HL-60/S4 treated with retinoic acid at 250 ng/mL for 4 days and 3 days (cell line): Measurements from ENCODE around the gene MRPL19.

ENCODE experiments used
- in situ Hi-C: fragments of 300-500 bp; cut with MboI; formaldehyde crosslinking; loops from 2 replicates; pipeline ENCODE4 v1.7.0; 2022; ENCODE audit warnings: low sequenced_read_pairs

MRPL19 gene

GRCh38 chr2:75612862-75613243 is 33.7 kb upstream of the MRPL19 start:
- in situ Hi-C loops: loop anchor here (25.0 kb wide), 1 partner anchor 701 kb away; no protein-coding TSS in a partner anchor

- in situ Hi-C loops: loop anchor here (25.0 kb wide), 1 partner anchor 702 kb away; no protein-coding TSS in a partner anchor
These were observed 32.4 kb upstream of the MRPL19 start for GRCh38 chr2:75614162-75614651.

- in situ Hi-C loops: loop anchor here (25.0 kb wide), 1 partner anchor 704 kb away; no protein-coding TSS in a partner anchor
These were observed 30.2 kb upstream of the MRPL19 start for GRCh38 chr2:75616406-75616805.

- in situ Hi-C loops: loop anchor here (25.0 kb wide), 1 partner anchor 705 kb away; no protein-coding TSS in a partner anchor
These were observed 29.6 kb upstream of the MRPL19 start for GRCh38 chr2:75616933-75617332.

- in situ Hi-C loops: loop anchor here (25.0 kb wide), 1 partner anchor 708 kb away; no protein-coding TSS in a partner anchor
These were observed 26.4 kb upstream of the MRPL19 start for GRCh38 chr2:75619956-75620740.

GRCh38 chr2:75621228-75621627 is 25.4 kb upstream of the MRPL19 start:
- in situ Hi-C loops: loop anchor here (25.0 kb wide), 1 partner anchor 709 kb away; no protein-coding TSS in a partner anchor

GRCh38 chr2:75622500-75622899 is 24.1 kb upstream of the MRPL19 start:
- in situ Hi-C loops: loop anchor here (25.0 kb wide), 1 partner anchor 710 kb away; no protein-coding TSS in a partner anchor

- in situ Hi-C loops: loop anchor here (25.0 kb wide), 1 partner anchor 711 kb away; no protein-coding TSS in a partner anchor
These were observed 23.7 kb upstream of the MRPL19 start for GRCh38 chr2:75622929-75623328.

GRCh38 chr2:75627902-75628504 is 18.6 kb upstream of the MRPL19 start:
- in situ Hi-C loops: no loop called here

- in situ Hi-C loops: no loop called here
These were observed 14.4 kb upstream of the MRPL19 start for GRCh38 chr2:75632091-75632701.

- in situ Hi-C loops: no loop called here
These were observed 13.8 kb upstream of the MRPL19 start for GRCh38 chr2:75632813-75633212.

- in situ Hi-C loops: no loop called here
These were observed 13.0 kb upstream of the MRPL19 start for GRCh38 chr2:75633620-75634019.

GRCh38 chr2:75634945-75635344 is 11.6 kb upstream of the MRPL19 start:
- in situ Hi-C loops: no loop called here

- in situ Hi-C loops: no loop called here
These were observed 9.0 kb upstream of the MRPL19 start for GRCh38 chr2:75637568-75637967.

- in situ Hi-C loops: no loop called here
These were observed 5.9 kb upstream of the MRPL19 start for GRCh38 chr2:75640621-75641121.

- in situ Hi-C loops: no loop called here
These were observed 5.0 kb upstream of the MRPL19 start for GRCh38 chr2:75641587-75641986.

GRCh38 chr2:75643980-75644379 is 2.6 kb upstream of the MRPL19 start:
- in situ Hi-C loops: no loop called here

- in situ Hi-C loops: no loop called here
These were observed 940 bp upstream of the MRPL19 start for GRCh38 chr2:75645643-75646042.

- in situ Hi-C loops: no loop called here
These were observed 447 bp upstream of the MRPL19 start for GRCh38 chr2:75646090-75646582.

GRCh38 chr2:75647771-75648170 is 1.2 kb downstream of the MRPL19 start:
- in situ Hi-C loops: no loop called here

- in situ Hi-C loops: no loop called here
These were observed 7.4 kb downstream of the MRPL19 start for GRCh38 chr2:75654012-75654411.
